GM21529 (cell line): Measurements from ENCODE around the gene WDR18.

Experiments used
- ATAC-seq: cut with Tn5 transposase; IDR thresholded peaks from one replicate; pipeline ENCODE4 v1.9.1; 2021; ENCODE audit not compliant: unreplicated experiment

Gene WDR18

GRCh38 chr19:964761-965694 lies 19.1 kb upstream of the WDR18 start:
- no peak for ATAC-seq

- ATAC-seq = no peak
These were observed 17.6 kb upstream of the WDR18 start for GRCh38 chr19:966485-967088.

- no peak for ATAC-seq
These were observed 13.4 kb upstream of the WDR18 start for GRCh38 chr19:970695-971094.

GRCh38 chr19:971795-972194 lies 12.3 kb upstream of the WDR18 start:
- no peak for ATAC-seq

DNA sequence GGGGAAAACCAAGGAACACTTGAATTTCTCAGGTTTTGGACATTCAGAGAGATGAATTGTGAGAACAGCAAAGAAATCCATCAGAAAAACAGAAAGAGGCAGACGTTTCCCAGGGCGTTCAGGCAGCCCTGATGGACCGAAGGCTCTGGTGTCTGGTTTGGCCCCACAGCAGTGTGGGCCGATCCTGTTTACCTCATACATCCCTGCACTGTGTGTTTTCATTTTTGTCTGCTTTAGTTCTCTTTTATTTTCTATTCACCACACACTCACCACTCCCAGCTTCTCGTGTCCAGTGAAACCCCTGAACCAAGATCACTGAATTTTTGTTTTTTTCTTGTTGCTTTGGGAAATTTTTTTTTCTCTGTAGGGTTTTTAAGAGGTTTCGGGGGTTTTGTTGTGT lies 11.9 kb upstream of the WDR18 start:
- ATAC-seq = no peak

DNA sequence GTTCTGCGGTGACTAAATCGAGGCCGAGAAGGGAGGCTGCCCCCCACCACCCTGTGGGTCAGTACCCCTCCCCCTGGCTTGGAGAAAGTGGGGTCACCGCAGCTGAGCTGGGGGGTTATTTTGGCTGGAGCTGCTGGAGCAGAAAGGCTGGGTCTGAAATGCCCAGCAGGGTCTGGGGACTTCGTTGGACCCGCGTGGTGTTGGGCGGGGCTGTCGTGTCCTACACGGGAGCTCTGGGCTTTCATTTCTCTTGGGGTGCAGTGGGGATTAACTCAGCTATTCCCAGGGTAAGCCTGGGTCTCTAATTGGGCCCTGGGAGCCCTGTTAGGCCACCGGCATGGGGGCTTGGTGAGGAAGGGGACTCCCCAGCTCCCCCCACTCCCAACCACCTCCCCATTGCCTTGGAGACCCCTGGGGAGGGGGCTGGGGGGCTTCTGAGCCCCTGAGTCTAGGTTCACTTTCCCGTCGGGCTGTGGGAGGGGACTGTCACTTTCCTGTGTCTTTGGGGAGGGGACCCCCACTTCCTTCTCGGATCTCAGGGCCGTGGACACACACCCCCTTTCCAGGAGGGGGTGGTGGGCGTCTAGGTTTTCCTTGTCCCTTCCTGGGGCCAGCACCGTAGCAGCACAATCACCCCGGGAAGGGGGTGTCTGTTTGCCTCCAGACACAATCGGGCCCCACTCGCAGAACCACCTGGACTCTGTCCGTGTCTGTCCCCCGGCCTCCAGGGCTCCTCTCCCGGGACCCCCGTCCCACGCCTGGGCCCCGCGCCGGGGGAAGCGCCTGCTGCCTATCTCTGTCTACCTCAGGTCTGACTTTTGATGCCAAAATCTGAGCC lies 10.2 kb upstream of the WDR18 start:
- ATAC-seq = no peak

DNA sequence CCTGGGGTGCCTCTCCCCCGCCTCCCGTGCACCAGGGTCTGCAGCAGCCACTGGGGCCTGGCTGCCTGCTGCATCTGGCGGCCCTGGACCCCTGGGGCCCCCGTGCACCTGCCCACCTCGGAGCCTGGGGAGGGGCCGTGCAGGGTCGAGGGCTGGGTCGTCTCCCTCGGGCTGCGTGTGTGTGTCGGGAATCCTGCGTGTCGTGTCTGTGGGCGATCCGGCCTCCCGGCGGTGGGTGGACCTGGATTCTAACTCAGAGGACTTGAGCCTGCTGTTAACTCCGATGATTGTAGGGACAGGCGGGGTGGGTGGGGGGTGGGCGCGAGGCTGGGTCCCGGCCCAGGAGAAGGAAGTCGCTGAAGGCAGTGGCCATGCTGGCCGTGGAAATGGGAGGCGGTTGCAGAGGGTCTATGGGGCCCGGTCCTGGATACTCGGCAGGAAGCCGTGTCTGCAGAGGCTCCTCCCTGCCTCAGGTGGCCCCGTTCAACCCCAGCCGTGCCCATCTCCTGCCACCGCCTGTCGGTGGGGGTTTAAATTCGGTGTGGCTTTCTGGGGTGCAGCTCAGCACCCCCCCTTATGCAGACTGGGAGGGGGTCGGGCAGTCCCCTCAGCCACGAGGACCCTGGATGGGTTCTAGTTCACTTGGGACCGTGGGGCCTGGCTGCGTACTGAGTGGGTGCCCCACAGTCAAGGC lies 9.4 kb upstream of the WDR18 start:
- no peak for ATAC-seq

DNA sequence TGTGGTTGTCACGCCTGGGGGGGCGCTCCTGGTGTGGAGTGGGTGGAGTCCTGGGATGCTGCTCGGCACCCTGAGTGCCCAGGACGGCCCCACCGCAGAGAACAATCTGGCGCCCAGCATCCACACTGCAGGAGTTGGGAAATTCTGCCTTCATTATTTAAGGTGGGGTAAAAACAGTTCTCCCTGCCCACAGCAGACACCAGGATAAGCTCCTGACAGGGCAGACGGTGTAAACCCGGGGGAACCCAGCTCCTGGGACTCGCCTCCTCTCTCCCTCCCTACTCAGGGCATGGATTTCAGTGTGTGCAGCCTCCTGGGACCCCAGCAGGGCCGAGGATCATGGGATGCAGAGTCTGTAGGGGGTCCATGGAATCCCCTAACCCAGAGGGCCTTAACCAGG lies 7.7 kb upstream of the WDR18 start:
- ATAC-seq = no peak

GRCh38 chr19:977058-977464 lies 7.1 kb upstream of the WDR18 start:
- no peak for ATAC-seq

- no peak for ATAC-seq
These were observed 4.8 kb upstream of the WDR18 start for GRCh38 chr19:979318-979741.

DNA sequence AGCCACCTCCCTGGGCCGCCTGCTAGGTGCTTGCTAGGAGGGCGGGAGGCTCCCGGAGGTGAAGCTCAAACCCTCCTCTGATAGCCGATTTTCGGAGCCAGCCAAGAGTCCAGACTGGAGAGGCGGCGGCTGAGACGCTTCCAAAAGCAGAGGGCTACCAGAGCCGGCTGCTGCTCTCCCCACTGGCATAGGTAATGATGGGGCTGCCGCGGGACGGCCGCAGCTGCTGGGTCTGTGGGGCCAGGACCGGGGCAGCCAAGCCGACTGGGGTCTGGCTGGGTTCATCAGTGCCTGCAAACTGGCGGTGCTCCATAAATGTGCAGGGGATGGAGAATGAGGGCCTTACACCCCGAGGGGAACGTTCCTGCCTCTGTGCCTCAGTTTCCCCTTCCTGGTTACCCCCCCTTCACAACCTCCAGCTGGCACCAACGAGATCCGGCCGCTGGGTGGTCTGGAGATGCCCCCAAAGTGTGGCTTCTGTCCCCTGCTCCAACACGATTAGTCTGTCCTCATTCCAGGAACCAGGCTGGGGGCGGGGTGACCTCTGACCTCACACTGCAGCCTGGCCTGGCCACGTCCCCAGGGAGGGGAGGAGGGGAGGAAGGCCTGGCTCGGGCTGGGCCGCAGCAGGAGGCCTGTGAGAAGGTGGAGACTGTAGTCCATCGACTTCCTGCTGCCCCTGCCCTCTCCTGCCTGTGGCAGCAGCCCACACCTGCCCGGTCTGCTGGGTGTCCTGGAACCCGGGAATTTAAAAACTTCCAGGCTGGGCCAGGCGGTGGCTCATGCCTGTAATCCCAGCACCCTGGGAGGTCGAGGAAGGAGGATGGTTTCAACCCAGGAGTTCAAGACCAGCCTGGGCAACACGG lies 3.8 kb upstream of the WDR18 start:
- no peak for ATAC-seq

- no peak for ATAC-seq
These were observed 1.5 kb upstream of the WDR18 start for GRCh38 chr19:982567-983170.

DNA sequence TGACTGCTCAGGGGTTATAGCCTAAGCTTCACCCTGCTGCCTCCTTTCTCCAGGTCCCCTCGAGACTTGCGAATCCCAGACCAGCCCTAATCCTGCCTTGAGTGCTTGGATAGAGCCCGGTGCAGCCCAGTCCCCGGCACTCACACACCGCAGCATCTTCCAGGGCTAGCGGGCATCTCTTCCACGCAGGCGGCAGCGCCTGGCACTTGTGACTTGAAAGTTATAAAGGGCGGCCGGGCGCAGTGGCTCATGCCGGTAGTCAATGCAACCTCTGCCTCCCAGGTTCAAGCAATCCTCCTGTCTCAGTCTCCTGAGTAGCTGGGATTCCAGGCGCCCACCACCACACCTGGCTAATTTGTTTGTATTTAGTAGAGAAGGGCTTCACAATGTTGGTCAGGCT lies 1.9 kb downstream of the WDR18 start:
- no peak for ATAC-seq

GRCh38 chr19:988081-988480 lies 3.9 kb downstream of the WDR18 start:
- ATAC-seq = no peak

DNA sequence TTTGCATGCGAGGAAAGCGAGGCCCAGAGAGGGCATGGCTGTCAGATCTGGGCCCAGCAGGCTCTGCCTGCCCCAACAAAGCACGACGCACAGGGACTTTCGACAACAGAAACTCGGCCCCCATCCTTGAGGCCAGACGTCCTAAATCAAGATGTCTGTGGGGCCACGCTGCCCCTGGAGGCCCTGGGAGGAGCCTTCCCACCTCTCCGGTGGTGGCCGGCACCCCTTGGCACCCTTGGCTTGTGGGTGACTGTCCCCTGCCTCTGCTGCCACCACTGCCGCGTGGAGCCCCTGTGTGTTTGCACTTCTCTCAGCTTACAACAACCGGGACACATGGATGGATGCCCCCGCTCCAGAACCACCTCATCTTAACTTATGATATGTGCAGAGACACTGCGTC lies 4.4 kb downstream of the WDR18 start:
- ATAC-seq = no peak

- no peak for ATAC-seq
These were observed 5.4 kb downstream of the WDR18 start for GRCh38 chr19:989381-990081.

GRCh38 chr19:990119-990571 lies 6.0 kb downstream of the WDR18 start:
- no peak for ATAC-seq

- ATAC-seq = no peak
These were observed 6.6 kb downstream of the WDR18 start for GRCh38 chr19:990746-991145.
